IPS DF 6.9 (cell line): ENCODE measurements around the gene HACD1.

Experiments
- DNase-seq: peaks from one replicate; pipeline ENCODE4 v3.0.0-alpha.2; 2013; ENCODE audit warnings: low read depth, low spot score
- H3K27ac ChIP-seq: one replicate; pipeline ENCODE4 v1.5.1; 2013; ENCODE audit warnings: low read length, control low read depth
- H3K27me3 ChIP-seq: 2 replicates; pipeline ENCODE4 v1.6.1; 2013; ENCODE audit warnings: mild to moderate bottlenecking, low read length; ENCODE audit not compliant: control insufficient read depth, insufficient read depth
- H3K36me3 ChIP-seq: 2 replicates; pipeline ENCODE4 v1.6.1; 2013; ENCODE audit warnings: low read length; ENCODE audit not compliant: control insufficient read depth, insufficient read depth
- H3K4me1 ChIP-seq: 2 replicates; pipeline ENCODE4 v1.6.1; 2013; ENCODE audit warnings: low read length; ENCODE audit not compliant: control insufficient read depth, insufficient read depth
- H3K4me3 ChIP-seq: 2 replicates; pipeline ENCODE4 v1.5.1; 2013; ENCODE audit warnings: mild to moderate bottlenecking, low read length
- H3K9me3 ChIP-seq: 2 replicates; pipeline ENCODE4 v1.6.1; 2013; ENCODE audit warnings: low read length, inconsistent platforms; ENCODE audit not compliant: control insufficient read depth, insufficient read depth
- WGBS: extraction: QIAGEN DNeasy Blood & Tissue Kit; methylation state at CpG from one replicate; pipeline ENCODE4 v1.1.7; 2013; ENCODE audit warnings: mixed read lengths, missing lambda C conversion rate; ENCODE audit not compliant: insufficient read length, insufficient coverage; 5-methylcytosine and 5-hydroxymethylcytosine counted together

HACD1 gene, protein sequence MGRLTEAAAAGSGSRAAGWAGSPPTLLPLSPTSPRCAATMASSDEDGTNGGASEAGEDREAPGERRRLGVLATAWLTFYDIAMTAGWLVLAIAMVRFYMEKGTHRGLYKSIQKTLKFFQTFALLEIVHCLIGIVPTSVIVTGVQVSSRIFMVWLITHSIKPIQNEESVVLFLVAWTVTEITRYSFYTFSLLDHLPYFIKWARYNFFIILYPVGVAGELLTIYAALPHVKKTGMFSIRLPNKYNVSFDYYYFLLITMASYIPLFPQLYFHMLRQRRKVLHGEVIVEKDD

DNA sequence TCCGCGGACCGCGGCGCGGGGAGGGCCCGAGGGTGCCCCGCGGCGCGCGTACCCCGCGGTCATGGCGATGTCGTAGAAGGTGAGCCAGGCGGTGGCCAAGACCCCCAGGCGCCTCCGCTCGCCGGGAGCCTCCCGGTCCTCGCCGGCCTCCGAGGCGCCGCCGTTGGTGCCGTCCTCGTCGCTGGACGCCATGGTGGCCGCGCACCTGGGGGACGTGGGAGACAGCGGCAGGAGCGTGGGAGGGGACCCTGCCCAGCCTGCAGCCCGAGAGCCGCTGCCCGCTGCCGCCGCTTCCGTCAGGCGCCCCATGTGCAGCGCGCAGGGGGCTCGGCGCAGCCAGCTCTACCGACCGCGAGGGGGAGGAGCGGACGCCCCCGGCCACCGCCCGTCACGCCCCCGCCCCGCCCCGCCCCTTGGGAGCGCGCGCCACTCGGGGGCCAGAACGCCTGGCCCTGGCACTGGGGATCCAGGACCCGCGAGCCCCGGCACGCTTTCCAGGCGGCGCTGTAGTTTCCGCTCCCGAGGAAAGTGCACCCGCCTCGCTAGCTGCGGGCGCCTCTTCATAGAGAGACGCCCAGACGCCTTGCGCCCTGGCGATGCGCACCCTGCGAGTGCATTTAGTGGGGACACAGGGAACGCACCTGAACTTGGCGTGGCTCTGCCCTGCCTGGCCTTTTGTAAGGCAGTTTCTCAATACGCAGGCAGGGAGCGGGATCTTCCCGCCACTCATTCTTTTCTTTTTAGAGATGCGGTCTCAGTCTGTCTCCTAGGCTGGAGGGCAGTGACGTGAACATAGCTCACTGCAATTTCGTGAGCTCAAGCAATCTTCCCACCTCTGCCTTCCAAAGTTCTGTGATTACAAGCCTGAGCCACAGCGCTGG is at the start of gene HACD1:
TSS of gene HACD1 (minus strand) at position 344 of the 881 bp plus-strand sequence. CDS start at position 309, 35 bp downstream.
- Histone ChIP-seq H3K27me3 (no peaks in the 10 kb centered on the region), H3K9me3 (no peaks in the 10 kb centered on the region), H3K4me3 (peak within 1 kb of the TSS; percentile 75; the same call in 1 of the 2 replicates), H3K4me1 (no peaks in the 10 kb centered on the region), H3K36me3 (no peaks in the 10 kb centered on the region), H3K27ac (no peak within 1 kb of the TSS)
- DNase-seq = peak; percentile 31
- WGBS = no CpG with 5 or more reads among the region's 92 CpGs

DNA sequence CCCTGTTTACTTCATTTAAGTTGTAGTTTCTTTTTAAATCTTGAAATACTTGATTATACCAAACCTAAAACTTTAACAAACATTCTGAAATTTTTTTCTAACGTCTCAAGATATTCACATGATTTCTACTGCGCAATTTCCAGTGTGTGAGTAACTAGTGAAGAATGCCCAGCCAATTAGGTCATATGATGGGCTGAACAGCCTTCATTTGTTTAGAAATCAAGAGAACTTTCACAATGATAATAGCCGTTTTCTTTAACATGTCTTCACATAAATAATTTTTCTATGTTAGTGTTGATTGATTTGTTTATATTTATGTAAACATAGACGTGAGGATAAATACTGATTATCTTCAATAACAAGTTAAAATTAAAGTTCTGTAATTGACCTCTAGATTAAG is 48.6 kb upstream of the HACD1 start:
- Histone ChIP-seq H3K27ac (no peak overlapping the region), H3K4me3 (no peak overlapping the region)

DNA sequence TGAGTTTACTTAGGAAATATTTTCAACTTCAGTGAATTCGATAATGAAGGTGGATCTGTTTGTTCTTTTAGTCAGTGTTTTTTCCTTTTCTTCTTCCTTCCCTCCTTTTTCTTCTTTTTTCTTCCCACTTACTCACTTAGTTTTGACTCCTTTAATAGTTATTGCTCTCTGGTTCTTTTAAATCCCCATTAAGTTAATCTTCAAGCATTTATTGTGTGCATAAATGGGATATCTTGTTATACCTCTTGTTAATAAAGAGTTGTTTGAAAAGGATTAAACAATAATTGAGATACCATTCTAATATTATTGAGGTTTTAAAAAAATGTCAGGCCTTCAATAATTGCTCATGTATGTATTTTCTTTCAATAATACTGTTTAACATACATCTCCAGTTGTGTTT is 46.3 kb upstream of the HACD1 start:
- H3K4me1 ChIP-seq = no peaks in the 10 kb centered on the region
- DNase-seq = no peak
- no peak overlapping the region for H3K4me3 ChIP-seq
- no peak overlapping the region for H3K27ac ChIP-seq
- H3K36me3 ChIP-seq = no peaks in the 10 kb centered on the region; the same call in 1 of the 2 replicates
- WGBS = no CpG with 5 or more reads among the region's 1 CpG
- H3K9me3 ChIP-seq = no peaks in the 10 kb centered on the region
- no peaks in the 10 kb centered on the region for H3K27me3 ChIP-seq

More for the DNA sequence above, 48.6 kb upstream of the HACD1 start:
- H3K4me1 ChIP-seq = no peaks in the 10 kb centered on the region
- no peaks in the 10 kb centered on the region; the same call in 1 of the 2 replicates for H3K36me3 ChIP-seq
- no CpG with 5 or more reads among the region's 4 CpGs for WGBS
- no peaks in the 10 kb centered on the region for H3K27me3 ChIP-seq
- DNase-seq = no peak
- H3K9me3 ChIP-seq = no peaks in the 10 kb centered on the region

DNA sequence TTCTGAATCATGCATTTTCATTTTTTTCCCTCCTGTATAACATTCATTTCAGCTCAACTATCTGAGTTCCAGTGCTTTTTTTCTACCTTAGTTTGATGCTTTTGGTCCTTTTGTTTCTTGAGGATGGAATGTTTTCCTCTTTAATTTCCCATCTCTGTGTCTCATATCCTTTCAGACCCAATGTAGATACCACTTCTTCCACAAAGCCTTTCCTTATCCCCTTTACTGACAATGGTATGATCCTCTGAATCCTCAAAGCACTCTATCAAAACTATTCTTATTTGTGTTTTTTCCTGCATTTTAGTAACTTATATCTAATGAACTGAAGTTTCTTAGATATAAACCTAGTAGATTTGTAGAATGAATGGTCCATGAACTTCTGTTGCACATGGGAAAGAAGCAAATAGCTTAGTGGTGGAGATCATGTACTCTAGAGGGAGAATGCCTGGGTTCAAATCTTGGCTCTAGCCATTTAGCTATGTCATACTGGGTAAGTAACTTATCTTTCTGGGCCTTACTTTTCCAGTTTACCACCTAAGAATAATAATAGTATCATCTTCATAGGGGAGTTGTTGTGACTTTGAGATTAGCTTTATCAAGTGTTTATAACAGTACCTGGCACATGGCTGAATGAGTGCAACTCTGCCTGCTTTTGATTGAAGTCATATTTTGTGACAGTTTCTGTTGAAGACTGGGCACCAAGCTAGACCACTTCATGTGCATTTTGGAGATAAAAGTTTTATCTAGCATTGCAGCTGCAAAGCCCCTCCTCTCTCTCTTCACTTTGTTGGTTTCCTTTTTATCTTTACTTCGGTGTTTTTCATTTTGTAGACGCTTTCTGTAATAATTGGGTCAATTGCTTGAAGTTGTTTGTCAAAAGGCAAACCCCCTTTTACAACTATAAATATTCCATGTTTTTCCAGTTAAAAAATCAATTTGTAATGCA is 45.3 kb upstream of the HACD1 start:
- DNase-seq = no peak
- no CpG with 5 or more reads among the region's 2 CpGs for WGBS
- no peak overlapping the region for H3K27ac ChIP-seq
- no peaks in the 10 kb centered on the region for H3K27me3 ChIP-seq
- no peaks in the 10 kb centered on the region; the same call in 1 of the 2 replicates for H3K36me3 ChIP-seq
- H3K9me3 ChIP-seq = no peaks in the 10 kb centered on the region
- H3K4me1 ChIP-seq = no peaks in the 10 kb centered on the region
- no peak overlapping the region for H3K4me3 ChIP-seq

DNA sequence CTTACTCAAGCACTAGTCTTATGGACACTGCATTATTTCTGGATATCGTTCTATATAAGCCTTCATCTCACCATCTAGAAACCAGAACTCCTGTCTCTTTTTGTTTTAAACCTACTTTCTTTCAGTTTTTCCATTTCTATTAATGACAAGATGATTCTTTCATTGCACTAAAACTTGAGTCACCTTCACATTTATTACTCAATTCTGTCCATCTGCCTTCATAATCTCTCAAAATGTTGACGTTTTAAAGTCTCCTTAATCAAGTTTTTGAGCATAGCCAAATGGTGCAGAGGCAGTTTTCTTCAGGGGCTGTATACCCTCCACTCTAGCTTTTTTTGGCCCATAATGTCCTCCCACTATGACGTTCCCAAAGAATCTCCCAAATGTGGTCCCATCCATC is 44.3 kb upstream of the HACD1 start:
- no peak for DNase-seq
- H3K27me3 ChIP-seq = no peaks in the 10 kb centered on the region
- H3K4me1 ChIP-seq = no peaks in the 10 kb centered on the region
- no CpG with 5 or more reads among the region's 3 CpGs for WGBS
- H3K4me3 ChIP-seq = no peak overlapping the region
- no peaks in the 10 kb centered on the region; the same call in 1 of the 2 replicates for H3K36me3 ChIP-seq
- H3K9me3 ChIP-seq = no peaks in the 10 kb centered on the region
- H3K27ac ChIP-seq = no peak overlapping the region

DNA sequence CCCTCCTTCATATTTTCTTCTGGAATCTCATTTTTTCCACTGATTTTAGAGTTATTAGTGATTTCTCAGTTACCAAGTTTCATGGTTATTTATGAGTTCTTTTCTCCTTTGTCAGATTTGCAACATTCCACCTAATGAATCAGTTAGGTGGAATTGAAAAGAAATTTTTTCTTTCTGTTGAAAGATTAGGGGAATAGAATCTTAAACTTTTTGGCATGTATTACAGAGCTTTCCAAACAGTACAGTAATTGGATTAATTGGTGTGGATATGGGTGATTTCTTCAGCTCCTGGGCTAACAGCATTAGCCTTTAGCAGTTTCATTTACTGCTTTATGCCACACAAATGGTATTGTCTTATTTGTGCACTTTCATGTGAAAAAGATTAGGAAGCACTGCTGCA is 43.7 kb upstream of the HACD1 start:
- Histone ChIP-seq H3K4me3 (no peak overlapping the region), H3K4me1 (no peaks in the 10 kb centered on the region), H3K27ac (no peak overlapping the region), H3K9me3 (no peaks in the 10 kb centered on the region), H3K27me3 (no peaks in the 10 kb centered on the region), H3K36me3 (no peaks in the 10 kb centered on the region; the same call in 1 of the 2 replicates)
- no peak for DNase-seq

DNA sequence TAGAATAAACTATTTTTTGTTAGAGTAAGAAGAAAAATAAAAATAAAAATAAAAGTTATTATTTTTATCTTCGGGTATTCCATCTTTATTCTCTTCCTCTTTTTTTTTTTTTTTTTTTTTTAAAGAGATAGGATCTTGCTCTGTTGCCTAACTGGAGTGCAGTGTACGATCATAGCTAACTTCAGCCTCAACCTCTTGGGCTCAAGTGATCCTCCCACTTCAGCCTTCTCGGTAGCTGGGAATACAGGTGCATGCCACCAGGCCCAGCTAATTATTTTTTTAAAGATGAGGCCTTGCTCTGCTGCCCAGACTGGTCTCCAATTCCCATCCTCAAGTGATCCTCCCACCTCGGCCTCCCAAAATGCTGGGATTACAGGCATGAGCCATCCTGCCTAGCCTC is 42.2 kb upstream of the HACD1 start:
- H3K27me3 ChIP-seq = no peaks in the 10 kb centered on the region
- no peaks in the 10 kb centered on the region for H3K4me1 ChIP-seq
- no peak overlapping the region for H3K27ac ChIP-seq
- H3K9me3 ChIP-seq = no peaks in the 10 kb centered on the region
- no CpG with 5 or more reads among the region's 4 CpGs for WGBS
- DNase-seq = no peak
- H3K4me3 ChIP-seq = no peak overlapping the region
- no peaks in the 10 kb centered on the region; the same call in 1 of the 2 replicates for H3K36me3 ChIP-seq

DNA sequence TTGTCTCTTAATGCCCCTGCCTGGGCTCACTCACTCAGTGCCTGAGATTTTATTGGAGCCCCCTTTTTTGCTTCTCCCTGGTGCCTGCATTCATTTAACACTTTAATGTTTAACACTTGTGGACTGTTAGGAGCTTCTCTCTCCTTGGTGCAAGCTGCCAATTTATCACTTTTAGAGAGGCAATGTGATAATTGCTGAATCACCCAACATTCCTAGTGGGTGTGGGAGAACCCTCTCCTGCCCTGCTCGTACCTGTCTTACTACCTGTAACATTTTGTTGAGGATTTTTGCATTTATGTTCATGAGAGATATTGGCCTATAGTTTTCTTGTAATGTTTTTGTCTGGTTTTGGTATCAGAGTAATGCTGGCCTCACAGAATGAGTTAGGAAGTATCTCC is 39.9 kb upstream of the HACD1 start:
- H3K4me1 ChIP-seq = no peaks in the 10 kb centered on the region
- DNase-seq = no peak
- no peaks in the 10 kb centered on the region for H3K27me3 ChIP-seq
- no peak overlapping the region for H3K4me3 ChIP-seq
- H3K36me3 ChIP-seq = no peaks in the 10 kb centered on the region; the same call in 1 of the 2 replicates
- no peak overlapping the region for H3K27ac ChIP-seq
- no CpG with 5 or more reads among the region's 1 CpG for WGBS
- H3K9me3 ChIP-seq = no peaks in the 10 kb centered on the region

DNA sequence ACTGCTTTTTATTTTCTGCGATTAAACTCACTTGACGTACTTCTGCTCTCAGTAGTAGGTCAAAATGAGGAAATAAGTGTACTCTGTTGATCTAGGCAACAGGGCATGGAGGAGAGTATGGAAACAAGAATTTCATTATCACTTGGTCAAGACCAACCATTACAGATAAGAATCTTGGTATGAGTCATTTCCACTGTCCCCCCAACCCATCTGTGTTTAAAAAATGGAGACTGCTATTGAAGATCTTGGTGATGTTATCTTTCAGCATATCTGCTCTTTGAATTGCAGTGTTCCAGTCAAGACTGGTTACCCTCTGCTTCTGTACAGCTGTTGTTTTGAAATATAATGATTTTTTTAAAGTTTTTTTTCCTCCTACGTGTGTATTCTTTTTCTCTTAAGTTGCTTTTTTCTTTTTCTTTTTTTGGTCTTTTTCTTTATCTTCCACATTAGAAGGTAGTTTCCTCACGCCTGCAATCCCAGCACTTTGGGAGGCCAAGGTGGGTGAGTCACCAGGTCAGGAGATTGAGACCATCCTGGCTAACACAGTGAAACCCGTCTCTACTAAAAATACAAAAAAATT is 38.5 kb upstream of the HACD1 start:
- H3K27ac ChIP-seq = no peak overlapping the region
- DNase-seq = no peak
- no peak overlapping the region for H3K4me3 ChIP-seq
- no peaks in the 10 kb centered on the region for H3K9me3 ChIP-seq
- H3K36me3 ChIP-seq = no peaks in the 10 kb centered on the region
- no peaks in the 10 kb centered on the region for H3K4me1 ChIP-seq
- WGBS = no CpG with 5 or more reads among the region's 5 CpGs
- H3K27me3 ChIP-seq = no peaks in the 10 kb centered on the region

DNA sequence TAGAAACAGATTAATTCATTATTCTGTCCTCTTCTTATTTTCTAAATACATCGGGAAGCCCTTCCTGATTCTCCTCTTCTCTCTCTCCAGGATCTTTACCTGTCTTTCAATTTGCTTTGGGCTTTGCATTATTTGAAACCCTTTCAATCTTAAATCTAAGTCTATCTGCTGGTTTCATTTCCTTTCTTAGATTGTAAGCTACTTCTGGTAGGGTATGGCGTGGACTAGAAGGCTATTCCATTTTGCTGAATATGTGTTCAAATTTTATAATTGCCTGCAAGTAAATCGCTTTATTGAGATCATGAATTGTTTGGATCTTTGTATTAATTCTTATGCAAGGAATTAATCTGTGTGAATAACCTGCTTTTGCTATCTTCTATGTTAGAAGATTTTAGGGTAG is 37.8 kb upstream of the HACD1 start:
- Histone ChIP-seq H3K4me3 (no peak overlapping the region), H3K9me3 (no peaks in the 10 kb centered on the region), H3K36me3 (no peaks in the 10 kb centered on the region), H3K27ac (no peak overlapping the region), H3K4me1 (no peaks in the 10 kb centered on the region), H3K27me3 (no peaks in the 10 kb centered on the region)
- DNase-seq = no peak
- WGBS = no CpG with 5 or more reads among the region's 3 CpGs
